Lower leg skin (tissue), 4 donors: ENCODE measurements around the gene MKNK1. TPM values are rescaled to one million over a fixed set of nuclear protein-coding genes. Genes with fewer than 3 reads are reported as not detected.

Source experiments
- DNase-seq, 2 donors: peaks; one replicate each; pipeline ENCODE4 v3.0.0-alpha.2; 2019; ENCODE audit warnings: low spot score in 2 of 2
- H3K4me3 ChIP-seq: fragments of 200-600 bp; sonication (generic); 2 replicates; pipeline ENCODE4 v1.5.1; 2017; ENCODE audit warnings: mild to moderate bottlenecking, low read depth; ENCODE audit not compliant: poor library complexity, severe bottlenecking
- POLR2A ChIP-seq, 2 donors: fragments of 450-650 bp; IDR thresholded peaks; one replicate each; pipeline ENCODE4 v1.6.1; 2016 to 2017; ENCODE audit warnings: antibody characterized with exemption in 2 of 2, mild to moderate bottlenecking in 1 of 2, moderate library complexity in 1 of 2
- WGBS, 2 donors: methylation state at CpG; one replicate each; pipeline ENCODE4 v1.1.5; 2018; 5-methylcytosine and 5-hydroxymethylcytosine counted together
- intact Hi-C: fragments of 100-400 bp; cut with DNase I; formaldehyde crosslinking; loops from one replicate; pipeline ENCODE4 v1.15.0; 2023; ENCODE audit warnings: low total_unique reads
- total RNA-seq, 4 donors: library from RNA; depleted of rRNA; stranded (reverse); fragments of >200 nt; gene quantifications; one replicate each; pipeline ENCODE4 v1.1.0, GENCODE V29; 2016
- TF ChIP-seq, protein P1 (sequence below), 3 donors: fragments of 450-650 bp; IDR thresholded peaks; one replicate each; pipeline ENCODE4 v1.5.1; 2016; ENCODE audit warnings: antibody characterized with exemption in 3 of 3, mild to moderate bottlenecking in 3 of 3, moderate library complexity in 2 of 3

MKNK1 gene
- total RNA-seq, 4 donors from 2014 or later, result 9.6 to 23.0 (median 13.7) TPM

DNA sequence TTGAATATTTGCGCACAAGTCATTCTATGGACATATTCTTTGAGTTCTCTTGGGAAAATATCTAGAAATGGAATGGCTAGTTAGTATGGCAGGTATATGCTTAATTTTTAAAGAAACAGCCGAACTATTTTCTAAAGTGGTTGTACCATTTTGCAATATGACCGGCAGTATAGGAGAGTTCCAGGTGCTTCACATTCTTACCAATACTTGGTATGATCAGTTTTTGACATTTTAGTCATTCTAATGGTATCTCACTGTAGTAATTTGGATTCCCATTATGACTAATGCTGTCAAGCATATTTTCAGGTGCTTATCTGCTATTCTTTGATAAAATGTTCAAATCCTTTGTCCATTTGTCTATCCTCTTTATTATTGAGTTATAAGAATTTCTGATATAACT, 43.5 kb upstream of the MKNK1 start:
- no peak for DNase-seq
- no peak overlapping the region for H3K4me3 ChIP-seq
- TF ChIP-seq, protein P1, sequence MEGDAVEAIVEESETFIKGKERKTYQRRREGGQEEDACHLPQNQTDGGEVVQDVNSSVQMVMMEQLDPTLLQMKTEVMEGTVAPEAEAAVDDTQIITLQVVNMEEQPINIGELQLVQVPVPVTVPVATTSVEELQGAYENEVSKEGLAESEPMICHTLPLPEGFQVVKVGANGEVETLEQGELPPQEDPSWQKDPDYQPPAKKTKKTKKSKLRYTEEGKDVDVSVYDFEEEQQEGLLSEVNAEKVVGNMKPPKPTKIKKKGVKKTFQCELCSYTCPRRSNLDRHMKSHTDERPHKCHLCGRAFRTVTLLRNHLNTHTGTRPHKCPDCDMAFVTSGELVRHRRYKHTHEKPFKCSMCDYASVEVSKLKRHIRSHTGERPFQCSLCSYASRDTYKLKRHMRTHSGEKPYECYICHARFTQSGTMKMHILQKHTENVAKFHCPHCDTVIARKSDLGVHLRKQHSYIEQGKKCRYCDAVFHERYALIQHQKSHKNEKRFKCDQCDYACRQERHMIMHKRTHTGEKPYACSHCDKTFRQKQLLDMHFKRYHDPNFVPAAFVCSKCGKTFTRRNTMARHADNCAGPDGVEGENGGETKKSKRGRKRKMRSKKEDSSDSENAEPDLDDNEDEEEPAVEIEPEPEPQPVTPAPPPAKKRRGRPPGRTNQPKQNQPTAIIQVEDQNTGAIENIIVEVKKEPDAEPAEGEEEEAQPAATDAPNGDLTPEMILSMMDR (IDR thresholded peaks at IDR 0.05), result no peak
- TF ChIP-seq POLR2A (IDR thresholded peaks at IDR 0.05), result no peak
- WGBS, 2 donors, result 99% methylated on average over 3 of the region's 3 CpGs
- intact Hi-C loops, result no loop called here

DNA sequence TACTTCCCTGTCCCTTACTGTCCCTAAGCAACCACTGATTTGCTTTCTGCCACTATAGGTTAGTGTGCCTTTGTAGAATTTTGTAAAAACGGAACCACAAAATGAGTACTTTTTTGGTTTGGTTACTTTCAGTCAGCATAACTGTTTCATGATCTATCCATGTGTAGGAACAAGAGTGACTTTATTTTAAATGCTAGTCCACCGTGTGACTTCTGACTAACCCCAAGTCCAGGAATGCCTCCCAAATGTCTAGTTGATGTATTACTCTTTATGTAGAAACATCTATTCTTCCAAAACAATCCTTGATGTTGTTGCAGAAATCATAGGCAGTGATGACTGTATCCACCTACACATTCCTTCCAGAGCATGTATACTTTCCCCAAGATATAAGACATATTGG, 42.8 kb upstream of the MKNK1 start:
- TF ChIP-seq, protein P1 (IDR thresholded peaks at IDR 0.05), result no peak
- TF ChIP-seq POLR2A (IDR thresholded peaks at IDR 0.05), result no peak
- DNase-seq, result no peak
- intact Hi-C loops, result no loop called here
- no peak overlapping the region for H3K4me3 ChIP-seq
- 94 to 96% methylated on average over 2 of the region's 2 CpGs for WGBS, 2 donors

DNA sequence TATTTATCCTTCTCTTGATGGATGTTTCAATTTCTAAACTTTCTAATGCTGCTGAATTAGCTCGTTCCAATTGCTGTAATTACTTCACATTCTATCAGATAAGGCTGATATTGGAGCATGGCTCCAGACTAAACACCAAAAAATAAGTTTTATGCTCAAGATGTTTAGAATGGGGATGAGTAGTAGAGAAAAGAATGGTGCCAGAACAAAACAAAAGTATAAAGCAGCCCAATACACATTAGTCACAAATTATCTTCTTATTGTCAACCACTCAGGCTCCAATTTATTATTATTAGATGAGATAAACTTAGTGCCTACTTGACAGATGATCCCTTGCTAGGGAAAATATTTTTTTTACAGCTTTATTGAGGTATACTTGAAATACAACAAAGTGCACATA, 42.3 kb upstream of the MKNK1 start:
- intact Hi-C loops, result no loop called here
- H3K4me3 ChIP-seq, result no peak overlapping the region
- WGBS, 2 donors, result 91 to 96% methylated on average over 1 of the region's 1 CpG
- DNase-seq, result no peak
- no peak for TF ChIP-seq POLR2A (IDR thresholded peaks at IDR 0.05)
- TF ChIP-seq, protein P1 (IDR thresholded peaks at IDR 0.05), result no peak

DNA sequence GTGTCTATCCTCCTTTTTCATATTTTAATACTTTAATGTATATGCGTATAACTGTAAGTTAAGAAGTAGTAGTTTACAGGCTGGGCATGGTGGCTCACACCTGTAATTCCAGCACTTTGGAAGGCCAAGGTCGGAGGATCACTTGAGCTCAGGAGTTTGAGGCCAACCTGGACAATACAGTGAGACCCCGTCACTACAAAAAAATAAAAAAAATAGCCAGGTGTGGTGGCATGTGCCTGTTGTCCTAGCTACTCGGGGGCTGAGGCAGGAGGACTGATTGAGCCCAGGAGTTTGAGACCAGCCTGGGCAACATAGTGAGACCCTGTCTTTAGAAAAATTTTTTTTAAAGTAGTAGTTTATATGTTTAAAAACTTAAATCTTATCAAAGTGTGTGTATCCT, 41.7 kb upstream of the MKNK1 start:
- intact Hi-C loops, result no loop called here
- TF ChIP-seq POLR2A (IDR thresholded peaks at IDR 0.05), result no peak
- TF ChIP-seq, protein P1 (IDR thresholded peaks at IDR 0.05), result no peak
- H3K4me3 ChIP-seq, result no peak overlapping the region
- 83 to 87% methylated on average over 4 of the region's 4 CpGs for WGBS, 2 donors
- no peak for DNase-seq

DNA sequence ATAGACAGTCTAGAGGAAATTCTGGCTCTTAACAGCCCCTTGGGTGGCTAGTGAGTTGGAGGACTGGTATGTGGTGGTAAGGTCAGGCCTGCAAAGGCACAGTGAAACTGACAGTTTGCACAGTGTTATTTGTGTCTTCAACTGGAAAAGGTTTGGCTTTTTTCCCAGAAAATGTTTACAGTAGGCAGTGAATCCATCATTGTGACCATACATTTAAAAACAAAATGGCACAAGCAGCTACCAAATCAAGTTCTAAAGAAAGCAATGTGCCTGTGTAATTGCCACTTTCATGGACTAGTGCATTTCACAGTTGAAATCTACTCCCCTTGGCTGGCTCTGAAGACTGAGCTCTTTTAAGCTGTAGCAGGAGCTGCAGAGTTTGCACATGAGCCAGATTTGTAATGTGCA, 39.3 kb upstream of the MKNK1 start:
- TF ChIP-seq, protein P1 (IDR thresholded peaks at IDR 0.05), result no peak
- no peak for DNase-seq
- no peak overlapping the region for H3K4me3 ChIP-seq
- intact Hi-C loops, result no loop called here

DNA sequence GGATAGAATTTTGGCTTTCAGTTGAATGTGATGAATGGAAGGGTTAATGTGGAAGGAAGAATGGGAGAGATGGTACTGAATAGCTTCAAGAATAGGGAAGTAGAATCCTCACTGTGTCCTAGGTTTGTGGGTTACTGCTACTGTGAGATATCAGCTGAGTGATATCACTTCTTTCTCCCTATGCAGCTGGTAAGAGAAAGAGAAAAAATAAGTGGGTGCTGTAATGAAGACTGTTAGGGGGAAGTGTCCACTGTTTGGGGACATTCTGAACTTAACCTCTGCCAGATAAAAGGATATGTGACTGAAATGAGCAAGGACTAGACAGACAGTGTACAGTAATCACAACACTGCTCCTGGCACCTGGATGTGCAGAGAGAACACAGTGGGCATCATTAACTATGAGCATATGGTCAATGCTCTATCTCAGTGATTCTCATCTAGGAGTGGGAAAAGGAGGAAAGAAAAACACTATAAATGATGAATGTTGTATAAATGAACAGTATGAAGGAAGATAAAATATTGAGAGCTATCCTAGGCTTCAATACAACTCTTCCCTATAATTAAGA, 38.1 kb upstream of the MKNK1 start:
- TF ChIP-seq, protein P1 (IDR thresholded peaks at IDR 0.05), result no peak
- TF ChIP-seq POLR2A (IDR thresholded peaks at IDR 0.05), result no peak
- intact Hi-C loops, result no loop called here
- DNase-seq, result no peak
- H3K4me3 ChIP-seq, result no peak overlapping the region
